Tibial nerve (tissue), 4 donors: ENCODE results near the gene NIPBL. TPM values are rescaled to one million over a fixed set of nuclear protein-coding genes. Genes with fewer than 3 reads are reported as not detected.
A peak's percentile ranks its signal among the peaks of the same experiment; 100 is the strongest.

Experiments used
- DNase-seq, 2 donors: peaks; one replicate each; pipeline ENCODE4 v3.0.0-alpha.2; 2019; ENCODE audit warnings: low spot score in 2 of 2
- H3K27ac ChIP-seq, 4 donors: fragments of 200-600 bp; sonication (generic) in 3 of 4; one replicate each; pipeline ENCODE4 v1.5.1; 2017 to 2019; ENCODE audit warnings: mild to moderate bottlenecking in 1 of 4
- H3K27me3 ChIP-seq, 2 donors: fragments of 200-600 bp; sonication (generic) in 1 of 2; one replicate each; pipeline versions ENCODE4 v1.5.1 to v1.6.0; 2017 to 2019
- H3K36me3 ChIP-seq, 3 donors: fragments of 200-600 bp; sonication (generic); one replicate each; pipeline ENCODE4 v1.5.1; 2018 to 2019
- H3K4me1 ChIP-seq, 4 donors: fragments of 200-600 bp; sonication (generic) in 3 of 4; one replicate each; pipeline ENCODE4 v1.5.1; 2017 to 2019
- H3K4me3 ChIP-seq, 4 donors: fragments of 200-600 bp; sonication (generic) in 3 of 4; one replicate each; pipeline ENCODE4 v1.5.1; 2017 to 2019; ENCODE audit warnings: mild to moderate bottlenecking in 1 of 4, moderate library complexity in 1 of 4
- H3K9me3 ChIP-seq, 4 donors: fragments of 200-600 bp; sonication (generic) in 3 of 4; one replicate each; pipeline ENCODE4 v1.5.1; 2017 to 2019
- EP300 ChIP-seq, 2 donors: sonication (generic); formaldehyde crosslinking; IDR thresholded peaks; one replicate each; pipeline ENCODE4 v1.6.1; 2017; ENCODE audit warnings: antibody characterized with exemption in 2 of 2, mild to moderate bottlenecking in 1 of 2
- POLR2A ChIP-seq, 2 donors: fragments of 450-650 bp; IDR thresholded peaks; one replicate each; pipeline ENCODE4 v1.6.1; 2017; ENCODE audit warnings: antibody characterized with exemption in 2 of 2, mild to moderate bottlenecking in 2 of 2, moderate library complexity in 2 of 2
- WGBS, 2 donors: methylation state at CpG; one replicate each; pipeline ENCODE4 v1.1.5; 2018; 5-methylcytosine and 5-hydroxymethylcytosine counted together
- total RNA-seq, 4 donors: library from RNA; depleted of rRNA; stranded (reverse); fragments of >200 nt; gene quantifications; one replicate each; pipeline ENCODE4 v1.1.0, GENCODE V29; 2016
- TF ChIP-seq, protein P1 (sequence below), 5 experiments: fragments of 200-600 bp in 3 of 5; fragments of 450-650 bp in 2 of 5; sonication (generic) in 3 of 5; IDR thresholded peaks; one replicate each; pipeline ENCODE4 v1.5.1; 2016 to 2019; ENCODE audit warnings: antibody characterized with exemption in 5 of 5, mild to moderate bottlenecking in 3 of 5, moderate library complexity in 2 of 5

Gene NIPBL
- total RNA-seq, 4 donors from 2014 or later: 53.4 to 64.5 (median 59.4) TPM

DNA sequence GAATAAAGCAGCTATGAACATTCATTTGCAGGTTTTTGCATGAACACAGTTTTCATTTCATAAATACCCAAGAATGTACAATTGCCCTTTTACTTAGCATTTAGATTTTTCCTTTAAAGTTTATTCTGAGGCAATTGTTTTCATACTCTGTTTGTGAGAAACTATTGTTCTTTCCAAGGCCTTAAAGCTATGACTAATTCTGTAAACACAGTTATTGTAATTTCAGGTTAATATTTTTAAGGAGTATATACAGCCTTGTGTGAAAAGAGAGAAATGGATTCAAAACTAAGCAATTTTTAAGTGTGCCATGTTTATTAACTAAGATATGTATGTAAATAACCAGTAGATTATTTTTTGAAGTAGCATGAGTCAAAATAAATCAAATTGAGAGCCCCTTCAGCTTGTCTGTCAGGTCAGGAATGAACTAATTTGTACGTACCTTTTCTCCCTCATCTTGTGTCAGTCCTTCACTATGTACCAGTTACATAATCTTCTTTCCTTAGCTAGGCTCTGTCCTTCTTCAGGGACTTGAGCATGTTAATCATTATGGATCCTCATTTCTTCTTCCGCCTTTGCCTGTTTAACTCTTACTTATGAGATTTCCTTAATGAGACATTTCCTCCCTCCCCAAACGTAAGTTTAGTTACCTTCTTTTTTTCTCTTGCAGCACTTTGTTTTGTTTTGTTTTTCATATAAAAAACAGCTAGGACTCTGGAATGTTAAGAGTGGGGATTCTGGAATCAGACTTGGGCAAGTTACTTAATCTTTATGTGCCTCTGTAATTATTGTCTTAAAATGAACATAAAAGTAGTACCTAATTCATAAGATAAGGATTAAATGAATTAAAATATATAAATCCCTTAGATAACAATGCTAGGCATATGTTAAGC is 63.6 kb downstream of the NIPBL start:
- no peak overlapping the region for H3K27ac ChIP-seq
- 61 to 65% methylated on average over 3 of the region's 3 CpGs for WGBS, 2 donors
- TF ChIP-seq POLR2A (IDR thresholded peaks at IDR 0.05): no peak
- TF ChIP-seq EP300 (IDR thresholded peaks at IDR 0.05): no peak
- TF ChIP-seq, protein P1, sequence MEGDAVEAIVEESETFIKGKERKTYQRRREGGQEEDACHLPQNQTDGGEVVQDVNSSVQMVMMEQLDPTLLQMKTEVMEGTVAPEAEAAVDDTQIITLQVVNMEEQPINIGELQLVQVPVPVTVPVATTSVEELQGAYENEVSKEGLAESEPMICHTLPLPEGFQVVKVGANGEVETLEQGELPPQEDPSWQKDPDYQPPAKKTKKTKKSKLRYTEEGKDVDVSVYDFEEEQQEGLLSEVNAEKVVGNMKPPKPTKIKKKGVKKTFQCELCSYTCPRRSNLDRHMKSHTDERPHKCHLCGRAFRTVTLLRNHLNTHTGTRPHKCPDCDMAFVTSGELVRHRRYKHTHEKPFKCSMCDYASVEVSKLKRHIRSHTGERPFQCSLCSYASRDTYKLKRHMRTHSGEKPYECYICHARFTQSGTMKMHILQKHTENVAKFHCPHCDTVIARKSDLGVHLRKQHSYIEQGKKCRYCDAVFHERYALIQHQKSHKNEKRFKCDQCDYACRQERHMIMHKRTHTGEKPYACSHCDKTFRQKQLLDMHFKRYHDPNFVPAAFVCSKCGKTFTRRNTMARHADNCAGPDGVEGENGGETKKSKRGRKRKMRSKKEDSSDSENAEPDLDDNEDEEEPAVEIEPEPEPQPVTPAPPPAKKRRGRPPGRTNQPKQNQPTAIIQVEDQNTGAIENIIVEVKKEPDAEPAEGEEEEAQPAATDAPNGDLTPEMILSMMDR (IDR thresholded peaks at IDR 0.05): no peak

DNA sequence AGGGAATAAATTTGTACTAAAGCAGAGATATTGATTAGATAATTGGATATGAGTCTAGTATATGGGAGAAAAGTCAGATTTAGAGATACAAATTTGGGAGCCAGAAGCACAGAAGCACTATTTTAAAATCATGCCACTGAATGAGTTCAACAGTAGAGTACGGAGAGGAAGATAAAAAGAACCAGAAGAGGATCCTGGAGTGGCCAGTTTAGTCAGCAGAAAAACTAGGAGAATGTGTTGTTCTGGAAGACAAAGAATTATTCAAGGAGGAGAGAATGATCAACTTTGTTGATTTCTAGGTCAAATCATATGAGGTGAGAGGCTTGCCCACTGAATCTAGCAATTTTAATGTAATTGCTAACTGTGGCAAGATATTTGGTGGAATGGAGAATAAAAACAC is 67.0 kb downstream of the NIPBL start:
- no peaks in the 10 kb centered on the region for H3K36me3 ChIP-seq
- peaks cover 5 to 85% (median 12%) of the 10 kb centered on the region in 4 donors for H3K4me1 ChIP-seq
- H3K4me3 ChIP-seq: no peak overlapping the region
- no peak overlapping the region for H3K27ac ChIP-seq
- H3K27me3 ChIP-seq: no peaks in the 10 kb centered on the region
- 35 to 53% methylated on average over 1 of the region's 1 CpG for WGBS, 2 donors
- no peak for TF ChIP-seq EP300 (IDR thresholded peaks at IDR 0.05)
- H3K9me3 ChIP-seq: no peaks in the 10 kb centered on the region
- no peak for DNase-seq

More for the DNA sequence above, 63.6 kb downstream of the NIPBL start:
- Histone ChIP-seq H3K36me3 (no peaks in the 10 kb centered on the region), H3K9me3 (no peaks in the 10 kb centered on the region), H3K4me1 (peaks cover 0 to 73% (median 4%) of the 10 kb centered on the region in 4 donors), H3K4me3 (no peak overlapping the region), H3K27me3 (no peaks in the 10 kb centered on the region)
- no peak for DNase-seq

- Histone ChIP-seq H3K9me3 (no peaks in the 10 kb centered on the region), H3K4me1 (peaks cover 5 to 85% (median 12%) of the 10 kb centered on the region in 4 donors), H3K27ac (no peak overlapping the region), H3K4me3 (no peak overlapping the region), H3K27me3 (no peaks in the 10 kb centered on the region), H3K36me3 (no peaks in the 10 kb centered on the region)
- TF ChIP-seq POLR2A (IDR thresholded peaks at IDR 0.05) (no peak), EP300 (IDR thresholded peaks at IDR 0.05) (no peak)
- TF ChIP-seq, protein P1 (IDR thresholded peaks at IDR 0.05): no peak
- 59 to 66% methylated on average over 2 of the region's 2 CpGs for WGBS, 2 donors
- no peak for DNase-seq
Measured at GRCh38 chr5:36944024-36944423, 67.5 kb downstream of the NIPBL start.

DNA sequence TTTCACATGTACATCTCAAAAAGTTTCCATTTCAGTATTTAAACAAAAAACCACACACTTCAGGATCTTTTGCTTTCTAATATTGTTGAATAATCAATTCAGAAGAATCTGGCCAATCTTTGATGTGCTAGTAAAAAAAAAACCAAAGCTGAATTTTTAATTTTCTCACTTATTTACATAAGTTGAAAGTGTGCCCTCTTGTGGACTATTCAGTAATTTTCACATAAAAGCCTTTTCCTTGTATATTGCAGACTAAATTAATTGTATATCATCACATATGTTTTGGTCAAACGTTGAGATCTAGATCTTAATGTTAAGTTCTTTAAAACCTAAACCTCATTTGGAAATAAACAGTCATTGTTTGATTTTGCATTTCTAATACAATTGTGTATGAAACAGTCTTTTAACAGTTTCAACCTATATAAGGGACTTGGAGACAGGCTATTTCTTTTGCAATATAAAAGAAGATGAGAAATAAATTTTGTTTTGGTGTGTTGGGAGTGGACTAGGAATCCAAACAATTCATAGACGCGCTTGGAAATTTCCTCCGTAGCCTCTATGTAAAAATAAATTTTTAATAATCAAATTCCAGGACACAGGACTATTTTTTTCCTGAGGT is 68.1 kb downstream of the NIPBL start:
- DNase-seq: no peak
- H3K9me3 ChIP-seq: no peaks in the 10 kb centered on the region
- no peak overlapping the region for H3K27ac ChIP-seq
- H3K36me3 ChIP-seq: no peaks in the 10 kb centered on the region
- WGBS, 2 donors: 62 to 64% methylated on average over 4 of the region's 4 CpGs
- TF ChIP-seq, protein P1 (IDR thresholded peaks at IDR 0.05): peak in 3 of 5 experiments; percentile 21 to 47 (median 44)
- TF ChIP-seq POLR2A (IDR thresholded peaks at IDR 0.05): no peak
- peaks cover 1 to 85% (median 11%) of the 10 kb centered on the region in 4 donors for H3K4me1 ChIP-seq
- no peak overlapping the region for H3K4me3 ChIP-seq
- no peaks in the 10 kb centered on the region for H3K27me3 ChIP-seq

GRCh38 chr5:36945687-36946086 is 69.1 kb downstream of the NIPBL start:
- TF ChIP-seq, protein P1 (IDR thresholded peaks at IDR 0.05): no peak
- TF ChIP-seq EP300 (IDR thresholded peaks at IDR 0.05) (no peak), POLR2A (IDR thresholded peaks at IDR 0.05) (no peak)
- Histone ChIP-seq H3K27me3 (no peaks in the 10 kb centered on the region), H3K27ac (no peak overlapping the region), H3K36me3 (no peaks in the 10 kb centered on the region), H3K9me3 (no peaks in the 10 kb centered on the region), H3K4me3 (no peak overlapping the region), H3K4me1 (peaks cover 0 to 85% (median 15%) of the 10 kb centered on the region in 4 donors)
- DNase-seq: no peak
